A549 (cell line): ENCODE data around the gene ZDHHC3. TPM values are rescaled to one million over a fixed set of nuclear protein-coding genes. Genes with fewer than 3 reads are reported as not detected.

Experiments used
- ATAC-seq, 2 experiments: fragments of 200-7000 bp in 1 of 2; fragments of >200 bp in 1 of 2; cut with Nextera tagmentation in 1 of 2; cut with Tn5 transposase in 1 of 2; 3 replicates each; pipeline versions ENCODE4 v1.8.0 to v1.9.1; 2018 to 2020; ENCODE audit warnings: mild to moderate bottlenecking in 1 of 2, moderate library complexity in 1 of 2
- CTCF ChIA-PET: fragments of 300-600 bp; sonication (Branson Sonifier 250); formaldehyde crosslinking; extraction: SDS; loops from one replicate; lab custom pipeline; 2021; ENCODE audit warnings: antibody characterized with exemption, inconsistent platforms; lab: Yijun Ruan, JAX
- POLR2A ChIA-PET: fragments of 350-600 bp; formaldehyde crosslinking; extraction: SDS; loops from one replicate; lab custom pipeline; 2021; ENCODE audit warnings: antibody characterized with exemption, inconsistent platforms; lab: Yijun Ruan, JAX
- DNase-seq, 2 experiments: peaks; one replicate each; pipeline versions ENCODE4 v3.0.0 to v3.0.0-alpha.2; 2011 to 2016; ENCODE audit warnings: low read depth in 1 of 2, low spot score in 1 of 2
- FAIRE-seq: peaks from 2 replicates; lab custom pipeline; 2011; peaks lifted over from hg19 to GRCh38; lab: Jason Lieb, UNC
- H3K27ac ChIP-seq, 2 experiments: fragments of >200 bp; sonication (Bioruptor Twin); formaldehyde crosslinking; 3 replicates each; pipeline ENCODE4 v1.5.1; 2016 to 2017
- H3K4me1 ChIP-seq: fragments of >200 bp; sonication (Bioruptor Twin); formaldehyde crosslinking; 3 replicates; pipeline ENCODE4 v1.6.1; 2016
- H3K4me2 ChIP-seq: fragments of >200 bp; sonication (Bioruptor Twin); formaldehyde crosslinking; 3 replicates; pipeline ENCODE4 v1.6.1; 2016
- H3K4me3 ChIP-seq: fragments of >200 bp; sonication (Bioruptor Twin); formaldehyde crosslinking; 3 replicates; pipeline ENCODE4 v1.5.1; 2016
- H3K9me3 ChIP-seq: fragments of >200 bp; sonication (Bioruptor Twin); formaldehyde crosslinking; 3 replicates; pipeline ENCODE4 v1.6.1; 2016
- BCL3 ChIP-seq: fragments of >200 bp; sonication (Bioruptor Twin); formaldehyde crosslinking; IDR thresholded peaks from 3 replicates; pipeline ENCODE4 v1.6.1; 2016
- BHLHE40 ChIP-seq: IDR thresholded peaks from 2 replicates; pipeline ENCODE4 v1.6.1; 2012; ENCODE audit warnings: low read depth, low read length, inconsistent platforms
- CEBPB ChIP-seq, 2 experiments: fragments of >200 bp in 1 of 2; sonication (Bioruptor Twin) in 1 of 2; formaldehyde crosslinking in 1 of 2; IDR thresholded peaks; 2 replicates each; pipeline ENCODE4 v1.6.1; 2012 to 2016
- EHF ChIP-seq: fragments of 250-450 bp; sonication (Bioruptor Pico); IDR thresholded peaks from 2 replicates; pipeline ENCODE4 v1.5.0; 2020; ENCODE audit warnings: mild to moderate bottlenecking
- ELK1 ChIP-seq: fragments of 150-350 bp; IDR thresholded peaks from 2 replicates; pipeline ENCODE4 v1.6.1; 2014; ENCODE audit warnings: low read depth, mild to moderate bottlenecking, low read length
- EP300 ChIP-seq, 2 experiments: fragments of >200 bp; sonication (Bioruptor Twin); formaldehyde crosslinking; IDR thresholded peaks; 2 replicates in 1 of 2; 3 replicates in 1 of 2; pipeline ENCODE4 v1.6.1; 2016 to 2017
- ESRRA ChIP-seq: fragments of 150-350 bp; IDR thresholded peaks from 2 replicates; pipeline ENCODE4 v1.6.1; 2014; ENCODE audit warnings: mild to moderate bottlenecking, low read length, borderline replicate concordance
- FOSL2 ChIP-seq, 2 experiments: fragments of 450-650 bp in 1 of 2; fragments of >200 bp in 1 of 2; sonication (Bioruptor Twin) in 1 of 2; formaldehyde crosslinking; IDR thresholded peaks; 2 replicates each; pipeline versions ENCODE4 v1.5.0 to v1.6.1; 2016 to 2020; ENCODE audit warnings: mild to moderate bottlenecking in 1 of 2, moderate library complexity in 1 of 2
- GATA3 ChIP-seq: IDR thresholded peaks from 2 replicates; pipeline ENCODE4 v1.6.1; 2012; ENCODE audit warnings: borderline replicate concordance
- HDAC2 ChIP-seq: fragments of 200-600 bp; sonication (generic); IDR thresholded peaks from 2 replicates; pipeline ENCODE4 v1.6.1; 2016
- JUN ChIP-seq, 2 experiments: fragments of >200 bp; sonication (Bioruptor Twin); formaldehyde crosslinking; IDR thresholded peaks; 2 replicates in 1 of 2; 3 replicates in 1 of 2; pipeline ENCODE4 v1.6.1; 2016 to 2017
- JUNB ChIP-seq: fragments of >200 bp; sonication (Bioruptor Twin); formaldehyde crosslinking; IDR thresholded peaks from 2 replicates; pipeline ENCODE4 v1.6.1; 2016
- MAFK ChIP-seq: fragments of 450-650 bp; IDR thresholded peaks from 2 replicates; pipeline ENCODE4 v1.6.1; 2014; ENCODE audit not compliant: partially characterized antibody
- MAX ChIP-seq: IDR thresholded peaks from 2 replicates; pipeline ENCODE4 v1.6.1; 2012
- NPAS2 ChIP-seq: fragments of 250-450 bp; sonication (Bioruptor Pico); IDR thresholded peaks from 2 replicates; pipeline ENCODE4 v1.8.0; 2022; ENCODE audit warnings: mild to moderate bottlenecking, moderate library complexity, borderline replicate concordance
- REST ChIP-seq: fragments of 200-600 bp; sonication (generic); IDR thresholded peaks from 2 replicates; pipeline ENCODE4 v1.6.1; 2016; ENCODE audit warnings: antibody characterized with exemption, mild to moderate bottlenecking, moderate library complexity
- RFX5 ChIP-seq: fragments of 450-650 bp; IDR thresholded peaks from 2 replicates; pipeline ENCODE4 v1.7.1; 2014; ENCODE audit warnings: antibody characterized with exemption, mild to moderate bottlenecking, moderate library complexity
- SREBF2 ChIP-seq: fragments of 450-650 bp; IDR thresholded peaks from 2 replicates; pipeline ENCODE4 v1.6.1; 2014; ENCODE audit warnings: mild to moderate bottlenecking, moderate library complexity
- WGBS: methylation state at CpG from one replicate; pipeline ENCODE4 v1.1.6; 2017; ENCODE audit errors: missing lambda C conversion rate; 5-methylcytosine and 5-hydroxymethylcytosine counted together
- polyA plus RNA-seq, 4 experiments: library from polyadenylated mRNA; depleted of rRNA in 3 of 4; stranded (reverse); fragments of >200 nt; fragmentation: RNase III in 1 of 4; extraction: RNeasy Plus Mini Kit Qiagen cat#74134 plus additional on column Dnase treatment in 1 of 4; gene quantifications; 2 replicates in 3 of 4; 3 replicates in 1 of 4; pipeline ENCODE4 v1.2.3, GENCODE V29; 2011 to 2017

ZDHHC3 gene
- polyA plus RNA-seq, 2 of the 4 experiments (the other 2 are of a cell fraction) = 28.7 to 57.7 TPM

GRCh38 chr3:44885618-44886017 lies 90.4 kb downstream of the ZDHHC3 start:
- FAIRE-seq = no peak
- no peak overlapping the region for H3K4me3 ChIP-seq
- no peak for TF ChIP-seq BCL3
- no peak for TF ChIP-seq MAFK
- no peak for TF ChIP-seq RFX5
- TF ChIP-seq HDAC2 = no peak
- TF ChIP-seq CEBPB (IDR thresholded peaks at IDR 0.05) = peak in 1 of 2 experiments; percentile 31; a peak in 1 of 4 replicates
- no peak for TF ChIP-seq NPAS2 (CRISPR knock-in tag)
- peak; percentile 75; the same call in 1 of the 2 replicates for TF ChIP-seq GATA3
- peak in 1 of 2 experiments; percentile 35; a peak in 1 of 5 replicates for TF ChIP-seq JUN (IDR thresholded peaks at IDR 0.05)
- TF ChIP-seq FOSL2 (IDR thresholded peaks at IDR 0.05) = peak; percentile 86
- peak; percentile 82 for TF ChIP-seq FOSL2 (CRISPR knock-in tag; IDR thresholded peaks at IDR 0.05)
- TF ChIP-seq EP300 (IDR thresholded peaks at IDR 0.05) = no peak
- peak; percentile 64; the same call in 1 of the 2 replicates for TF ChIP-seq MAX
- TF ChIP-seq JUNB = peak; percentile 81
- WGBS = 14% methylated on average over 4 of the region's 4 CpGs
- peak; percentile 73 to 76 for DNase-seq
- H3K4me2 ChIP-seq = peak overlapping the region; percentile 68
- H3K27ac ChIP-seq = peak overlapping the region; percentile 92 to 95
- ChIA-PET POLR2A (no interaction called here), CTCF (no interaction called here)
- ATAC-seq = peak; percentile 72 to 85
- peaks cover 4% of the 10 kb centered on the region; the same call in 1 of the 3 replicates for H3K9me3 ChIP-seq
- peaks cover 41% of the 10 kb centered on the region for H3K4me1 ChIP-seq

- ATAC-seq = peak; percentile 66 to 70
- Histone ChIP-seq H3K4me3 (no peak overlapping the region), H3K9me3 (peaks cover 4% of the 10 kb centered on the region; the same call in 1 of the 3 replicates), H3K4me1 (peaks cover 48% of the 10 kb centered on the region), H3K4me2 (peak overlapping the region; percentile 68), H3K27ac (peak overlapping the region; percentile 92 to 95)
- WGBS = 1% methylated on average over 4 of the region's 4 CpGs
- DNase-seq = peak; percentile 38 to 72
- no peak for FAIRE-seq
- TF ChIP-seq FOSL2 (IDR thresholded peaks at IDR 0.05) (peak; percentile 64), FOSL2 (CRISPR knock-in tag; IDR thresholded peaks at IDR 0.05) (peak; percentile 46; the same call in 1 of the 2 replicates), CEBPB (IDR thresholded peaks at IDR 0.05) (peak in 1 of 2 experiments; percentile 17; a peak in 1 of 4 replicates), SREBF2 (no peak), ESRRA (no peak), MAFK (peak; percentile 82), MAX (peak; percentile 78), JUNB (peak; percentile 79), ELK1 (no peak), EHF (no peak), REST (no peak), GATA3 (peak; percentile 62; the same call in 1 of the 2 replicates), BHLHE40 (no peak), RFX5 (no peak)
- CTCF ChIA-PET = no interaction called here
- POLR2A ChIA-PET = interaction anchor here (1.9 kb wide), 1 partner anchor 122 kb away, joined by 5 read pairs; the partner anchor contains the start of genes KIAA1143 and KIF15
These were observed 92.0 kb downstream of the ZDHHC3 start for GRCh38 chr3:44883999-44884431.
